NCI-H2227 (cell line): Measurements from ENCODE around the gene PDPK1.

Source experiments
- DNase-seq: peaks from one replicate; lab custom pipeline; 2025; ENCODE audit not compliant: unreplicated experiment; lab: John Stamatoyannopoulos, UW

Gene PDPK1

DNA sequence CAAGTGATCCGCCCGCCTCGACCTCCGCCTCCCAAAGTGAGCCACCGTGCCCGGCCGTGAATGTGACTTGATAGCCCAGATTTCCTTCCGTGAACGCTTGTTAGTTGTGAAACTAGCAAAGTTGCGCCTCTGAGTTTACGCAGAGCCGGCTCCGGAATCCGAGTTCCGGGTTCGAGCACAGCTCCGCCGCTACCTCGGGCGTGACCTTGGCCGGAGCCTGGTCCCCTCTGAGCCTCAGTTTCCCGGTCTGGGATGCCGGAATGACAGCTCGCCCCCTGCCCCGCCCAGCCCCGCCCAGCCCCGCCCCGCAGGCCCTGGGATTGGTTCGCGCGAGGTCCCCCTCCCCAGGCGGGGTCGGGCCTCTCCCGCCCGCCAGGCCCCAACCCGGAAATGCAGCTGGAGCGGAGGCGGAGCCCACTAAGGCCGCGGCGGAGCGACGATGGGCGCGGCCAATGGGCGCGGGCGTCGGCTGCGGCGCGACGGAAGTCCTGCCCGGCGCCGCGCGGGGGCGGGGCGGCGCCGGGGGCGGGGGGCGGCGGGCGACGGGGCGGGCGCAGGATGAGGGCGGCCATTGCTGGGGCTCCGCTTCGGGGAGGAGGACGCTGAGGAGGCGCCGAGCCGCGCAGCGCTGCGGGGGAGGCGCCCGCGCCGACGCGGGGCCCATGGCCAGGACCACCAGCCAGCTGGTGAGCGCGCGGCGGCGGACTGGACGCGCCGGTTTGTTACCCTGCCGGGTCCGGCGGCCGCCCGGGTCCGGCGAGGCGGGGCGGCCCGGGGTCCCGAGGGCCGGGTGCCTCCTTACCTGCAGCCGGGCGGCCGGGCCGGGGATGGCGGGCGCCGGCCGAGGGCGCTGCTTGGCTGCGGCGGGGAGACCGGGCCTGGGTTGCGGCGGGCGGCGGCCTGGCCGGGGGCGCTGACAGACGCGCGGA lies at the start of gene PDPK1:
PDPK1 (plus strand) TSS at position 571 of the 929 bp plus-strand sequence; CDS start at position 663, 92 bp downstream.
- DNase-seq: peak; percentile 98

GRCh38 chr16:2489581-2489980 lies 48.2 kb upstream of the PDPK1 start:
- no peak for DNase-seq

GRCh38 chr16:2490190-2491105 lies 47.4 kb upstream of the PDPK1 start:
- DNase-seq: no peak

DNA sequence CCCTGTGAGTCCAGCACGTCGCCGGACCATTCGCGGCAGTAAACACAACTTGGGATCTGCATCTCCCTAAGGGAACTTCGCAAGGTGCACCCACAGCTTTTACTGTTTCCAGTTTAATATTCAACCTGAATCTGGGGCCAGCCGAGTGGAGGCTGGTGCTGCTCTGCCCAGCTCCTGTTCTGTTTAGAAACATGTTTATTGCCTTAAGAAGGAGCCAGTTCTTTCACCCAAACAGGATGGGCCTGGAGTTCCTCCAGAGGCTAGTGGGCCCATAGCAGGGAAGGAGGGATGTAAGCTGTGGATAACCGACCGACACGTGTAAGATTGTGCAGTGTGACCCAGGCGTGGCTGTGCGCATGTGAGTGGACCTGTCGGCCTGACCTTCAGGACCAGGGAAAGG lies 45.5 kb upstream of the PDPK1 start:
- no peak for DNase-seq

GRCh38 chr16:2493605-2494004 lies 44.2 kb upstream of the PDPK1 start:
- DNase-seq: no peak

GRCh38 chr16:2494616-2495015 lies 43.2 kb upstream of the PDPK1 start:
- DNase-seq: no peak

- no peak for DNase-seq
These were observed 42.8 kb upstream of the PDPK1 start for GRCh38 chr16:2495041-2495440.

DNA sequence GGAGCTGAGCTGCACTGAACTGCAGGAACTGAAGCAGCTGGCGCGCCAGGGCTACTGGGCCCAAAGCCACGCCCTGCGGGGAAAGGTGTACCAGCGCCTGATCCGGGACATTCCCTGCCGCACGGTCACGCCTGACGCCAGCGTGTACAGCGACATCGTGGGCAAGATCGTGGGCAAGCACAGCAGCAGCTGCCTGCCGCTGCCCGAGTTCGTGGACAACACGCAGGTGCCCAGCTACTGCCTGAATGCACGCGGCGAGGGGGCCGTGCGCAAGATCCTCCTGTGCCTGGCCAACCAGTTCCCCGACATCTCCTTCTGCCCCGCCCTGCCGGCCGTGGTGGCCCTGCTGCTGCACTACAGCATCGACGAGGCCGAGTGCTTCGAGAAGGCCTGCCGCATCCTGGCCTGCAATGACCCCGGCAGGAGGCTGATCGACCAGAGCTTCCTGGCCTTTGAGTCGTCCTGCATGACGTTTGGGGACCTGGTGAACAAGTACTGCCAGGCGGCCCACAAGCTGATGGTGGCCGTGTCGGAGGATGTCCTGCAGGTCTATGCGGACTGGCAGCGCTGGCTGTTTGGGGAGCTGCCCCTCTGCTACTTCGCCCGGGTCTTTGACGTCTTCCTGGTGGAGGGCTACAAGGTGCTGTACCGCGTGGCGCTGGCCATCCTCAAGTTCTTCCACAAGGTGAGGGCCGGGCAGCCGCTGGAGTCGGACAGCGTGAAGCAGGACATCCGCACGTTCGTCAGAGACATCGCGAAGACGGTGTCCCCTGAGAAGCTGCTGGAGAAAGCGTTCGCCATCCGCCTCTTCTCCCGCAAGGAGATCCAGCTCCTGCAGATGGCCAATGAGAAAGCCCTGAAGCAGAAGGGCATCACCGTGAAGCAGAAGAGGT lies 41.4 kb upstream of the PDPK1 start:
- no peak for DNase-seq

DNA sequence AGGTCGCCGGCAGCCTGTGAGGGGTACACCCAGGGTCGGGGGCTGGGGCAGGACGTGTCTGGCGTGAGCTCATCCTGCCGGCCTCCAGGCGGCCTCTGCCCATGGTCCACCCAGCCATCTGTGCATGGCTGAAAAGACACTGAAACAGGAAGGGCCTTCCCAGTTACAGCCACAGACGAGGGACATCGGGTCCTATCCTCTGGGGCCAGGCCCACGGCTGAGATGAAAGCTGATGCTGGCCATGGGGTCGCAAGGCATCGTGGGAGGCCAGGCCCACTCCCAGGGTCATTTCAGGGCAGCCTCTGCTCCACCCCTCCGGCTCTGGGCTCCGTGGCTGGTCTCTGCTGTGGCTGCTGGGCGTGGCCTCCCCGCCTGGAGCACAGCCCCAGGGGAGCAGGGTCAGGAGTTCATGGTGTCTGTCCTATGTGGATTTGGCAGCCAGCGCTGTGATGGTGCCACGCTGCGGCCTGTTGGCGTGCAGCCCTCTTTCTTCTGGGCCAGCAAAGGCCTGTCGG lies 40.6 kb upstream of the PDPK1 start:
- DNase-seq: no peak

DNA sequence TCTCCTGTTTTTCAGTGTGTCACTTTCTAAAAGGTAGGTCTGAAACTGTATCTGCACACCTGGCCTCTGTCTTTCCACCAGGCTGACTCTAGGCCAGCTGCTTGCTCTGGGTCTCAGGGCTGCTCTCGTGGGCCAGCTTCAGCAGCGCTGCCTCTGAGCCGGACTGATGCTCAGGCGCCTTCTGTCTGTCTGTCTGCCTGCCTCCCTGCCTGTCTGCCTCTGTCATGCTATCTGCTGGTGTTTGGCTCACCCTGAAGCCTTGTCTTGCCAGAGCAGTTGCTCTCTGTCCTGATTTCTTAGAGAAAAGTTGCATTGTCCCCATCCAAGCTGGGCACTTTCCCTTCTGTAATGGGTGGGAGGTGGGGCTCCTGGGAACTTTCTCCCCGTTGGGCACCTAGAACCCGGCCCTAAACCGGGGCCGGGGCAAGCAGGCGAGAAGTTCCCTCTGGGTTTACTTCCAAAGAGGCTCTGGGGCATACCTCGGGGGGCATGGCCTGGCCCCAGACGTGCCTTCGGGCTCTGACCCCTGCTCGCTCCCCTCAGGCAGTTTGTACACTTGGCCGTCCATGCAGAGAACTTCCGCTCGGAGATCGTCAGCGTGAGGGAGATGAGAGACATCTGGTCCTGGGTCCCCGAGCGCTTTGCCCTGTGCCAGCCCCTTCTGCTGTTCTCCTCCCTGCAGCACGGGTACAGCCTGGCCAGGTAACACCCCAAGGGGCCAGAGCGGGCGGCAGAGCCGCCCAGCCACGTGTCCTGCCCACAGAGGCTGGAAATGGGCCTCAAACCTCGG lies 39.9 kb upstream of the PDPK1 start:
- no peak for DNase-seq

GRCh38 chr16:2498531-2499253 lies 39.1 kb upstream of the PDPK1 start:
- no peak for DNase-seq

GRCh38 chr16:2499454-2499853 lies 38.4 kb upstream of the PDPK1 start:
- DNase-seq: no peak

- DNase-seq: no peak
These were observed 37.9 kb upstream of the PDPK1 start for GRCh38 chr16:2499890-2500429.

GRCh38 chr16:2500430-2500917 lies 37.3 kb upstream of the PDPK1 start:
- no peak for DNase-seq

GRCh38 chr16:2500918-2501750 lies 36.7 kb upstream of the PDPK1 start:
- DNase-seq: peak; percentile 90

GRCh38 chr16:2501946-2502895 lies 35.6 kb upstream of the PDPK1 start:
- DNase-seq: no peak

- no peak for DNase-seq
These were observed 32.1 kb upstream of the PDPK1 start for GRCh38 chr16:2505695-2506094.
